Measurements from ENCODE around the gene MINDY4. TPM values are rescaled to one million over a fixed set of nuclear protein-coding genes. Genes with fewer than 3 reads are reported as not detected.

The MINDY4 gene
- total RNA-seq, 2 donors from 2014 or later: 13.9 to 18.4 TPM

GRCh38 chr7:30926313-30926712, 155.1 kb downstream of the MINDY4 start:
- DNase-seq (ENCODE audit: low spot score): peak; percentile 56
- intact Hi-C loops (cut with DNase I): no loop called here

DNA sequence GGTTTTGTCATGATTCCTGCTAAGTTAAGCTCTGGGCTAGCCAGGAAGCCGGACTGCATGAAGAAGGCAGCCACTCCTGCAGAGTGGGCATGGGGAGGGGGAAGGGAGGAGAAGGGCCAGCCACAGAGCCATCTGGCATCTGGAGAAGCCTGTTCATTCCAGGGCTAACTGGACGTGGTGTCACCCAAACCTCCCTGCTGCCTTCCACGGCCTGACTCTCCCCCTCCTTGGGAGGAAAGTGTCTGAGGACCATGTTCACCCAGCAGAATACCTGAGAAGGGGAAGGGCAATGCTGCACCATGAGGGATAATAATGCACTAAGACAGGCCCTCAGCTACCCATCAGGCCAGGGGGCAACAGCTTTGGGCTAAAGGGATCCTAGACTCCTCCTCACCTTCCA, 155.8 kb downstream of the MINDY4 start:
- intact Hi-C loops (cut with DNase I): no loop called here

DNA sequence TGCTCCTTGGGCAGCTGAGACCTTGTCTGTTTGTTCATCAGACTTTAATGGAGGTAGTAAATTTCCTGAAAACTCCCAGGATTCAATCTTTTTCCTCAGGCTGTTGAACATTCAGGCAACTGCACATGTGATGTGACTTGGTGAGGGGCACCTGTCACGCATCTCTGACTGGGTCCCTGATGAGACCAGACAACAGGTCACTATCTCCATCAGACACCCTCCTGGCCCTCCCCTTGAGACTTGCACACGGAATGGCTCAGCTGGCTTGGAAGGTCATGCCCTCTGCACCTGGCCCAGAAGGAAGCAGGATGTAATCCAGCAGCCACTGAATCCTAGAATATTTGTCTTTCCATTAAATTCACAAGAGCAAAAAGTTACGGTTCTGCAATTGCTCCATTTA, 156.3 kb downstream of the MINDY4 start:
- intact Hi-C loops (cut with DNase I): no loop called here
- peak; percentile 41 for DNase-seq (ENCODE audit: low spot score)

More for the DNA sequence above, 155.8 kb downstream of the MINDY4 start:
- peak; percentile 30 for DNase-seq (ENCODE audit: low spot score)

DNA sequence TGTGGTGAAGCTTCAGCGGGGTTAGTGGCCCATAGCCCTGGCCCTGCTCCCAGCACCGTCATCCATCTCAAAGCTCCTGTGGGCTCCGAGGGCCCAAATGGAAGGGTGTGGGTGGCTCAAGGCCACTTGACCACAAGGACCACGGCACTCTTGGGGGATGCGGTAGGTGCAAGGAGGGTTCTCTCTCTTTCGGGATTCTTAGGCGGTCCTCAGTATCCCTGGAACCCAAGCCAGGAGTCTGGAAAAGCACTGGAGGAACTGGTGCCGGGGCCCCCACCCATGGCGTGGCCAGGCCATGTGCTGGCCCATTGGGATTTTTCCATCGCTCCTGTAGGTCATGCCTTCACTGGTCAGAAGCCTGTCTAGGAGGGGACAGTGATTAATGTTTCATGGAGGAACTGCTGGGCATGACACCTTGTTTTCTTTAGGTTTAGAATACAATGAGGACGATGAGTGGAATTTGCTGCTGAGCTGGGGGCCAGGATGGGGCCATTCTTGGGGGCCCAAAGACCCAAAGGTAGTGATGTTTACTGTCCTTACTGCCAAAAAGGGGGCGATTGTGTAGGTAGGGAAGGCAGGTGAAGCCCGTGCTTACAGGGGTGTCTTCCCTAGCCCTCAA, 157.1 kb downstream of the MINDY4 start:
- peak; percentile 47 for DNase-seq (ENCODE audit: low spot score)
- intact Hi-C loops (cut with DNase I): no loop called here

DNA sequence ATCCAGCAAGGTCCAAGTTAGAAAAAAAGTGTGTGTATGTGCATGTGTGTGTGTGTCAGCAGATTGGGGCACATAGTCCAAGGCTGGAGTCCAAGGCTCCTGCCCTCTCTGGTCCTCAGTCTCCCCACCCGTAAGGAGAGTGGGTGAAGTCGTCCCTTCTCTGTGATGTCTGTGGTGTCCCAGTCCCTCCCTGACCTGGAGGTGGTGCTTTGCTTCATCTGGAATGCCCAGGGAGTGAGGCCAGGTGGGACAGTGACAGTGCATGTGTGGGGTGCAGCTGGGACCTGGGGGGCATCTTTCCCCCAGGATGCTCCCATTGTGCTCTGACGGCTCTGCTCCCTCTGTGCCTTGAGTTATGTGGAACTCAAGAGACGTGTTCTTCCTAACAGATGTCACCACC, 158.5 kb downstream of the MINDY4 start:
- intact Hi-C loops (cut with DNase I): no loop called here
- DNase-seq (ENCODE audit: low spot score): peak; percentile 68

GRCh38 chr7:30930621-30931020, 159.4 kb downstream of the MINDY4 start:
- DNase-seq (ENCODE audit: low spot score): peak; percentile 79
- intact Hi-C loops (cut with DNase I): no loop called here

- DNase-seq (ENCODE audit: low spot score): peak; percentile 80
- intact Hi-C loops (cut with DNase I): no loop called here
These were observed 160.1 kb downstream of the MINDY4 start for GRCh38 chr7:30931161-30931928.

- intact Hi-C loops (cut with DNase I): no loop called here
- DNase-seq (ENCODE audit: low spot score): peak; percentile 38
These were observed 160.8 kb downstream of the MINDY4 start for GRCh38 chr7:30931929-30932540.

GRCh38 chr7:30932562-30932961, 161.3 kb downstream of the MINDY4 start:
- DNase-seq (ENCODE audit: low spot score): peak; percentile 60
- intact Hi-C loops (cut with DNase I): no loop called here

DNA sequence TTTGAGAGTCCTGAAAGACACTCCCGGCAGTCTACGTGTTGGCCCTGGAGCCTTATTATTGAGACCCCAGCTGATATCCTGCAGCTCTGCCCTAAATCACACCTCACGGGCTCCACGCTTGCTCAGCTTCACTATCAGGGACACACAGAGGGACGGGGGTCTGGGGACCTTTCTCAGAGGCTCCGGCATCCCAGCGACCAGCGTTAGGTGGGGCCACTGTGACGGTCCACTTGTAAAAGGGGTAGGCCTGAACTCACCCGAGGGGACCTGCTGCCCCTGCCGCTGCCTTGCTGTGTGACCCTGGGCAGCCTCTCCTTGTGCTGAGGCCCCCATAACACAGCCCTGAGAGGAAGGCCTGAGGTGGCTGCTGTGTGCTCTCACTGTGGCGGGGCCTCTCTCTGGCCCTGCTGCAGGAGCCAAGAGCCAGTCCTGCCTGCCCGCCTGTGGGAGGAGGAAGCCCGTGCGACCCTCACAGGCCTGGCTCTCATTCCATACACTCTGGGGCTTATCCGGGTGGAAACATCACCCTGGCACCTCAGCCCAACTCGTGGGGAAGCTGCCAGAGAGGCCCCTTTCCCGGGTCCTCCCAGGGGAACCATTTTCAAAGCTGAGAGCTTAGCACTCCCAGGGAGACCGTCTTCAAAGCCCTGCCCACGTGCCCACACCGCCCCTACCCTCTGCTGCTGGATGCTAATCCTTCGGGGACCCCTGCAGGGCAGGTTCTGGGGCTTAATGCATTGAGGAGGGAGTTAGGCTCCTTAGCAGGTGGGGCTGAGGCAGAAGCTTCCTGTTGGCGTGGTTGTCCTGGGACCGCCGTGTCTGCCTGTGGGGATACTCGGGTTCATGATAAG, 162.1 kb downstream of the MINDY4 start:
- intact Hi-C loops (cut with DNase I): no loop called here
- peak; percentile 70 for DNase-seq (ENCODE audit: low spot score)

- intact Hi-C loops (cut with DNase I): no loop called here
- DNase-seq (ENCODE audit: low spot score): no peak
These were observed 163.0 kb downstream of the MINDY4 start for GRCh38 chr7:30934225-30934624.

GRCh38 chr7:30934732-30935568, 163.7 kb downstream of the MINDY4 start:
- intact Hi-C loops (cut with DNase I): no loop called here
- DNase-seq (ENCODE audit: low spot score): peak; percentile 17

DNA sequence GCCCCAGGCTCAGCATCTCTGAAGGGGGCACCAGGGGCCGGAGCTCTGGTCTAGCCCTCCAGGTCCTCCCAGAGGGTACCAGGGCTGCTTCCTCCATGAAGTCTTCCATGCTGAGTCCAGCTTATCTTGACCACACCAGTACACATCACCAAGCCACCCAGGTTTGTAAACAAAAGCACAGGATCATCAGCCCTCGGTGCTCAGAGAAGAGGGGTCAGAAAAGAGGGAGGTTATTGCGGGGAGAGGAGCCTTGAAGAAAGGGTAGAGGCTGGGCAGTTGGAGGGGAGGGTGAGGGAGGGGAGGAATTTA, 164.3 kb downstream of the MINDY4 start:
- intact Hi-C loops (cut with DNase I): no loop called here
- peak; percentile 62 for DNase-seq (ENCODE audit: low spot score)

DNA sequence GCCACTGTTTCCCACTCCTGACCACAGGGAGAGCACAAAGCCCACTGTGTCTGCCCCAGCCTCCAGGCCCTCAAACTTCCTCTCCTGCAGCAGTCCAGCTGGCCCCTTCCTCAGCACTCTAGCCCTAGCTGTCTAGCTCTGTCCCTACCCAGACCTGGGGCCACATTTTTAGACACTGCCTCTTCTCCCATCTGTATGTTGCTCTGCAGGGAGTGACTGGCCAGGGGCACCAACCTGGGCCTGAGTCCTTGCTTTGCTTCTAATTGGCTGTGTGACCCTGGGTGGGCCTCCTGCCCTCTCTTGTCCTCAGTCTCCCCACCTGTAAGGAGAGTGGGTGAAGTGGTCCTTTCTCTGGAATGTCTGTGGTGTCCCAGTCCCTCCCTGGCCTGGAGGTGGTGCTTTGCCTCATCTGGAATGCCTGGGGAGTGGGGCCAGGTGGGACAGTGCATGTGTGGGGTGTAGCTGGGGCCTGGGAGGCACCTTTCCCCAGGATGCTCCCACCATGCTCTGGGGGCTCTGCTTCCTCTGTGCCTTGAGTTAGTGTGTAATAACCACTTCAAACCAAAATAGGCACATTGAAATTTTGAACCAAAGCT, 165.5 kb downstream of the MINDY4 start:
- intact Hi-C loops (cut with DNase I): no loop called here
- DNase-seq (ENCODE audit: low spot score): peak; percentile 41

DNA sequence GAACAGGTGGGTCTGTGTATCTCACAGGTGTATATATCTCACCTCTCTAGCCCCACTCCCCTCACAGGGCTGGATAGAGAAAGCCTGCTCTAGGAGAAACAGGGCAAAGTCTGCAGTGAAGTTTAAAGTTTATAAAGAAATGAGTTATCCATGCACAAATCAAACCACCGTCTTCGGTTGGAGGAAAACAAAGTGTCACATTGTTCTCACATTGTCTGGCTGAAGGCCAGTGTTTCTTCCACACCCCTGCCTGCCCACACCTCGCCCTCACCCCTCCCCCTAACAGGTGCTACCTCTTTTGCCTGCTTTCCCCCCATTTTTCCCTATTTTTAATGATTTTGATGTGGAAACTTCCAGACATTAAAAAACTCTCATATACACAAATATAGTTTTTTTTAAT, 166.2 kb downstream of the MINDY4 start:
- intact Hi-C loops (cut with DNase I): no loop called here
- DNase-seq (ENCODE audit: low spot score): no peak

DNA sequence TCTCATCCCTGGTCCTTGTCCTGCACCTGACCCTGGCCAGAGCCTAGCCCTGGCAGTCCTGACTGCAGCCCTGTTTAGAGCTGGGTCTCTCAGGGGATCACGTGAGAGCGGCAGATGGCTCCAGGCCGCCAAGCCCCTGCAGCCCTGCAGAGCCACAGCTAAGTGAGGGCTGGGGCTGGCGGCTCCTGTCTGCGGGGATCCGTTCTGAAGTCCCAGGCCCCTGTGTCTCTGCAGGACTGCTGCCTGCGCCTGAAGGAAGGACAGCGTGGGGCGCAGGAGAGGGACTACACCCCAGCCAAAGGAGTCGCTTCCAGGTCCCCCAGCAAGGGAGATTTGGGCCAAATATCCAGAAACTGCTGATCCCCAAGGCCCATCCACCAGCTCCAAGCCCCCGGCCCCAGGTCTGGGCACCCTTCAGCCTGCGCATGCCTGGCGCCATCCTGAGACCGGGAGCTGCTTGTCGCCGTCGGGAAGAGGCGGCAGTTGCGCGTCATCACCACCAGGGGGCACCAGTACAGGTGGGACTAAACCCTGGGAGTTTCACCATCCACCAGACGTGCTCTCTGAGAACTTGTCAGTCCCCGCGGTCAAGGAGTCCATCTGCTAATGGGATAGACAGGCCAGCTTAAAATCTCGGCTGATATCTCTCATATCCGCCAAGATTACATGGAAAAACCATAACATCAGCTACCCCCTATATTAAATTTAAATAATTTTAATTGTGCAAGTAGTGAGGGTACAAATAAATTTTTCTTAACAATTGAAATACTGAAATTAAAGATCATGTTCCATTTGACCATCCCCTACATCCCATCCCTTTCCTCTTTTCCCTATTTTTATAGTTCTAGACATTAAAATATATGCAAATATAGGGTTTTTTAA, 167.5 kb downstream of the MINDY4 start:
- DNase-seq (ENCODE audit: low spot score): peak; percentile 93
- intact Hi-C loops (cut with DNase I): no loop called here

- intact Hi-C loops (cut with DNase I): no loop called here
- DNase-seq (ENCODE audit: low spot score): no peak
These were observed 170.5 kb downstream of the MINDY4 start for GRCh38 chr7:30941582-30942323.
